SK-N-SH treated with all-trans-retinoic acid at 6 μM for 48 hours (cell line): ENCODE data around the gene BLM.

Source experiments
- ATAC-seq: fragments of 200-7000 bp; cut with Tn5 transposase; 3 replicates; pipeline ENCODE4 v1.9.1; 2020; ENCODE audit warnings: mild to moderate bottlenecking, moderate library complexity
- ARNTL ChIP-seq: fragments of 450-650 bp; formaldehyde crosslinking; IDR thresholded peaks from 2 replicates; pipeline ENCODE4 v1.5.0; 2020; ENCODE audit warnings: low read depth, mild to moderate bottlenecking, moderate library complexity, borderline replicate concordance
- CREB5 ChIP-seq: fragments of 250-450 bp; sonication (Bioruptor Pico); IDR thresholded peaks from 2 replicates; pipeline ENCODE4 v1.5.1; 2020; ENCODE audit warnings: low read depth, mild to moderate bottlenecking, moderate library complexity
- CSDC2 ChIP-seq: fragments of 250-450 bp; sonication (Bioruptor Pico); IDR thresholded peaks from 2 replicates; pipeline ENCODE4 v1.5.0; 2020; ENCODE audit warnings: mild to moderate bottlenecking, moderate library complexity
- CSRNP3 ChIP-seq: fragments of 250-450 bp; sonication (Bioruptor Pico); IDR thresholded peaks from 2 replicates; pipeline ENCODE4 v1.5.1; 2021; ENCODE audit warnings: mild to moderate bottlenecking, moderate library complexity
- ESRRG ChIP-seq: fragments of 250-450 bp; sonication (Bioruptor Pico); IDR thresholded peaks from 2 replicates; pipeline ENCODE4 v1.6.1; 2021; ENCODE audit warnings: mild to moderate bottlenecking
- GLIS3 ChIP-seq: fragments of 250-450 bp; sonication (Bioruptor Pico); IDR thresholded peaks from 2 replicates; pipeline ENCODE4 v1.5.0; 2020; ENCODE audit warnings: mild to moderate bottlenecking, moderate library complexity
- OSR1 ChIP-seq: fragments of 250-450 bp; sonication (Bioruptor Pico); IDR thresholded peaks from 2 replicates; pipeline ENCODE4 v1.8.0; 2022; ENCODE audit warnings: moderate library complexity, mild to moderate bottlenecking, inconsistent platforms
- PATZ1 ChIP-seq: fragments of 250-450 bp; sonication (Bioruptor Pico); IDR thresholded peaks from 2 replicates; pipeline ENCODE4 v1.8.0; 2020; ENCODE audit warnings: mild to moderate bottlenecking, moderate library complexity, borderline replicate concordance
- POU6F1 ChIP-seq: fragments of 250-450 bp; sonication (Bioruptor Pico); IDR thresholded peaks from 2 replicates; pipeline ENCODE4 v1.8.0; 2021; ENCODE audit warnings: low read depth, mild to moderate bottlenecking, moderate library complexity, borderline replicate concordance
- PPARA ChIP-seq: fragments of 250-450 bp; sonication (Bioruptor Pico); IDR thresholded peaks from 2 replicates; pipeline ENCODE4 v1.5.0; 2020; ENCODE audit warnings: mild to moderate bottlenecking, borderline replicate concordance
- RARB ChIP-seq: fragments of 250-450 bp; sonication (Bioruptor Pico); IDR thresholded peaks from 2 replicates; pipeline ENCODE4 v1.8.0; 2021; ENCODE audit warnings: mild to moderate bottlenecking, moderate library complexity
- SNAI2 ChIP-seq: fragments of 250-450 bp; sonication (Bioruptor Pico); IDR thresholded peaks from 2 replicates; pipeline ENCODE4 v1.5.0; 2020; ENCODE audit warnings: mild to moderate bottlenecking, moderate library complexity
- TCF4 ChIP-seq: fragments of 250-450 bp; sonication (Bioruptor Pico); IDR thresholded peaks from 2 replicates; pipeline ENCODE4 v1.8.0; 2021; ENCODE audit warnings: mild to moderate bottlenecking, moderate library complexity, borderline replicate concordance
- TOX ChIP-seq: fragments of 250-450 bp; sonication (Bioruptor Pico); IDR thresholded peaks from 2 replicates; pipeline ENCODE4 v1.8.0; 2021; ENCODE audit warnings: mild to moderate bottlenecking, moderate library complexity, borderline replicate concordance
- TSHZ2 ChIP-seq: fragments of 250-450 bp; sonication (Bioruptor Pico); IDR thresholded peaks from 2 replicates; pipeline ENCODE4 v1.5.0; 2020; ENCODE audit warnings: mild to moderate bottlenecking, moderate library complexity
- ZC3H10 ChIP-seq: fragments of 250-450 bp; sonication (Bioruptor Pico); IDR thresholded peaks from 2 replicates; pipeline ENCODE4 v1.5.1; 2021; ENCODE audit warnings: mild to moderate bottlenecking, moderate library complexity
- ZFP3 ChIP-seq: fragments of 250-450 bp; sonication (Bioruptor Pico); IDR thresholded peaks from 2 replicates; pipeline ENCODE4 v1.5.0; 2020; ENCODE audit warnings: mild to moderate bottlenecking, moderate library complexity
- ZNF565 ChIP-seq: fragments of 450-650 bp; formaldehyde crosslinking; conservative IDR thresholded peaks from 2 replicates; pipeline ENCODE4 v1.5.0; 2020; ENCODE audit warnings: low read depth, mild to moderate bottlenecking, moderate library complexity
- ZNF70 ChIP-seq: fragments of 450-650 bp; formaldehyde crosslinking; IDR thresholded peaks from 2 replicates; pipeline ENCODE4 v1.5.0; 2020; ENCODE audit warnings: mild to moderate bottlenecking, moderate library complexity

Gene BLM

GRCh38 chr15:90828111-90828510, 111.0 kb downstream of the BLM start (continued):
- no peak for TF ChIP-seq PATZ1

GRCh38 chr15:90829126-90829525, 112.0 kb downstream of the BLM start:
- no peak for ATAC-seq
- TF ChIP-seq TSHZ2, result no peak
- TF ChIP-seq GLIS3 (CRISPR knock-in tag), result no peak
- TF ChIP-seq RARB (CRISPR knock-in tag), result no peak
- TF ChIP-seq TCF4 (CRISPR knock-in tag), result no peak
- TF ChIP-seq ESRRG, result no peak
- TF ChIP-seq CSRNP3 (CRISPR knock-in tag), result no peak
- no peak for TF ChIP-seq SNAI2 (CRISPR knock-in tag)
- no peak for TF ChIP-seq CSDC2 (CRISPR knock-in tag)
- no peak for TF ChIP-seq PATZ1
- TF ChIP-seq POU6F1 (CRISPR knock-in tag), result no peak
- TF ChIP-seq TOX (CRISPR knock-in tag), result no peak
- TF ChIP-seq ZNF565, result no peak
- no peak for TF ChIP-seq ARNTL (CRISPR knock-in tag)
- TF ChIP-seq OSR1 (CRISPR knock-in tag), result no peak
- no peak for TF ChIP-seq ZC3H10 (CRISPR knock-in tag)
- TF ChIP-seq ZFP3 (CRISPR knock-in tag), result no peak
- no peak for TF ChIP-seq ZNF70 (CRISPR knock-in tag)

- TF ChIP-seq ESRRG, result no peak
- no peak for TF ChIP-seq ZFP3 (CRISPR knock-in tag)
- no peak for TF ChIP-seq ZNF565
- no peak for TF ChIP-seq TCF4 (CRISPR knock-in tag)
- no peak for TF ChIP-seq PPARA (CRISPR knock-in tag)
- no peak for TF ChIP-seq PATZ1
- TF ChIP-seq ARNTL (CRISPR knock-in tag), result no peak
- TF ChIP-seq CREB5 (CRISPR knock-in tag), result no peak
- no peak for TF ChIP-seq GLIS3 (CRISPR knock-in tag)
- ATAC-seq, result no peak
Observed at GRCh38 chr15:90829942-90830440, 112.8 kb downstream of the BLM start.
